Measurements from ENCODE around the gene SYT17.
"Not testable (repeated sequence)": the region's sequence is repeated elsewhere in the genome, so short reads cannot be mapped to it uniquely, and the experiment has no call there.

SYT17 gene

GRCh38 chr16:19185510-19185851 lies 17.4 kb downstream of the SYT17 start:
- no peak for TF ChIP-seq CTCF (IDR thresholded peaks at IDR 0.05; ENCODE audit: low read depth, low read length)
- no peak for DNase-seq (ENCODE audit: low read depth in 2 of 2)
- H3K4me3 ChIP-seq (replicated peaks in 1 of 2; ENCODE audit: low read depth in 2 of 2, low read length in 2 of 2): no peak overlapping the region

- H3K4me3 ChIP-seq (replicated peaks in 1 of 2; ENCODE audit: low read depth in 2 of 2, low read length in 2 of 2): no peak overlapping the region
- no peak for TF ChIP-seq CTCF (IDR thresholded peaks at IDR 0.05; ENCODE audit: low read depth, low read length)
- DNase-seq (ENCODE audit: low read depth in 2 of 2): no peak
Observed at GRCh38 chr16:19186408-19186807, 18.4 kb downstream of the SYT17 start.

GRCh38 chr16:19187961-19188360 lies 19.9 kb downstream of the SYT17 start:
- not testable (repeated sequence) for H3K4me3 ChIP-seq (replicated peaks in 1 of 2; ENCODE audit: low read depth in 2 of 2, low read length in 2 of 2); DNase-seq (ENCODE audit: low read depth in 2 of 2)

GRCh38 chr16:19188406-19188805 lies 20.4 kb downstream of the SYT17 start:
- no peak for TF ChIP-seq CTCF (IDR thresholded peaks at IDR 0.05; ENCODE audit: low read depth, low read length)
- H3K4me3 ChIP-seq (replicated peaks in 1 of 2; ENCODE audit: low read depth in 2 of 2, low read length in 2 of 2): no peak overlapping the region
- DNase-seq (ENCODE audit: low read depth in 2 of 2): no peak

DNA sequence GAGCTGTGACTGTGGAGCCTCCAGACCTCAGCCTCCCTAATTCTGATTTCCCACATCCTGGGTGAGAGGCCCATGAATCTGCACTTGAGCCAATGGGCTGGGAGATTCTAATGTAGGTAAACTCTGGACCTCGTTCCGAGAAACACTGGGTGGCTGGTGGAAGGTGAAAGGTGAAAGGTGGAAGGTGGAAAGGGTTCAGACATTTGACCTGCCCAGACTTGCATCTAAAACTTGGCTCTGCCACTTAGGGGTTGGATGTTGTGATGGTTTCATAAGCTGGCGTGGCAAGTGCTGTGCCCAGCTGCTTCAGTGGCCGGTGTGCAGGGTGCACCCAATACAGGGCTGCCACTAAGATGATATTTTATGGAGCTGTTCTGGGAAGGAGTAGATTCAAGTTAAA lies 24.8 kb downstream of the SYT17 start:
- no peak for DNase-seq (ENCODE audit: low read depth in 2 of 2)
- H3K4me3 ChIP-seq (replicated peaks in 1 of 2; ENCODE audit: low read depth in 2 of 2, low read length in 2 of 2): no peak overlapping the region
- no peak for TF ChIP-seq CTCF (IDR thresholded peaks at IDR 0.05; ENCODE audit: low read depth, low read length)

GRCh38 chr16:19196871-19197270 lies 28.8 kb downstream of the SYT17 start:
- no peak overlapping the region for H3K4me3 ChIP-seq (replicated peaks in 1 of 2; ENCODE audit: low read depth in 2 of 2, low read length in 2 of 2)
- no peak for TF ChIP-seq CTCF (IDR thresholded peaks at IDR 0.05; ENCODE audit: low read depth, low read length)
- no peak for DNase-seq (ENCODE audit: low read depth in 2 of 2)

- TF ChIP-seq CTCF (IDR thresholded peaks at IDR 0.05; ENCODE audit: low read depth, low read length): no peak
- DNase-seq (ENCODE audit: low read depth in 2 of 2): no peak
- no peak overlapping the region for H3K4me3 ChIP-seq (replicated peaks in 1 of 2; ENCODE audit: low read depth in 2 of 2, low read length in 2 of 2)
Observed at GRCh38 chr16:19203374-19203966, 35.4 kb downstream of the SYT17 start.
